ENCODE results near the gene EXOC3L2.
"Not testable (repeated sequence)": the region's sequence is repeated elsewhere in the genome, so short reads cannot be mapped to it uniquely, and the experiment has no call there.

The EXOC3L2 gene

GRCh38 chr19:45256836-45257235 lies 11.6 kb upstream of the EXOC3L2 start:
- no peak for DNase-seq (ENCODE audit: low read depth in 2 of 2, low spot score in 1 of 2)

- DNase-seq (ENCODE audit: low read depth in 2 of 2, low spot score in 1 of 2) = no peak
Measured at GRCh38 chr19:45255611-45256157, 10.5 kb upstream of the EXOC3L2 start.

- no peak for DNase-seq (ENCODE audit: low read depth in 2 of 2, low spot score in 1 of 2)
Measured at GRCh38 chr19:45254044-45254531, 8.9 kb upstream of the EXOC3L2 start.

- DNase-seq (ENCODE audit: low read depth in 2 of 2, low spot score in 1 of 2) = no peak
Measured at GRCh38 chr19:45253396-45254027, 8.3 kb upstream of the EXOC3L2 start.

GRCh38 chr19:45251452-45252354 lies 6.5 kb upstream of the EXOC3L2 start:
- DNase-seq (ENCODE audit: low read depth in 2 of 2, low spot score in 1 of 2) = no peak

- DNase-seq (ENCODE audit: low read depth in 2 of 2, low spot score in 1 of 2) = peak in 1 of 2 donors; percentile 25
Measured at GRCh38 chr19:45250832-45251451, 5.7 kb upstream of the EXOC3L2 start, which contains the start of gene MARK4. MARK4 (plus strand) TSS chr19:45251271; CDS start chr19:45251589, 318 bp downstream.

- DNase-seq (ENCODE audit: low read depth in 2 of 2, low spot score in 1 of 2) = no peak
Measured at GRCh38 chr19:45250216-45250831, 5.1 kb upstream of the EXOC3L2 start.

- no peak for DNase-seq (ENCODE audit: low read depth in 2 of 2, low spot score in 1 of 2)
Measured at GRCh38 chr19:45249261-45250033, 4.2 kb upstream of the EXOC3L2 start.

GRCh38 chr19:45247136-45247535 lies 1.9 kb upstream of the EXOC3L2 start:
- no peak for DNase-seq (ENCODE audit: low read depth in 2 of 2, low spot score in 1 of 2)

- no peak for DNase-seq (ENCODE audit: low read depth in 2 of 2, low spot score in 1 of 2)
Measured at GRCh38 chr19:45245826-45246225, 619 bp upstream of the EXOC3L2 start.

- no peak for DNase-seq (ENCODE audit: low read depth in 2 of 2, low spot score in 1 of 2)
Measured at GRCh38 chr19:45244133-45244794, 943 bp downstream of the EXOC3L2 start.

GRCh38 chr19:45243144-45243732 lies 2.0 kb downstream of the EXOC3L2 start:
- DNase-seq (ENCODE audit: low read depth in 2 of 2, low spot score in 1 of 2) = no peak

- no peak for DNase-seq (ENCODE audit: low read depth in 2 of 2, low spot score in 1 of 2)
Measured at GRCh38 chr19:45238556-45238955, 6.7 kb downstream of the EXOC3L2 start.

- no peak for DNase-seq (ENCODE audit: low read depth in 2 of 2, low spot score in 1 of 2)
Measured at GRCh38 chr19:45235485-45235884, 9.7 kb downstream of the EXOC3L2 start.

GRCh38 chr19:45234089-45234869 lies 10.9 kb downstream of the EXOC3L2 start:
- no peak for DNase-seq (ENCODE audit: low read depth in 2 of 2, low spot score in 1 of 2)

GRCh38 chr19:45231891-45232290 lies 13.3 kb downstream of the EXOC3L2 start:
- no peak for DNase-seq (ENCODE audit: low read depth in 2 of 2, low spot score in 1 of 2)

GRCh38 chr19:45229056-45229455 lies 16.2 kb downstream of the EXOC3L2 start:
- not testable (repeated sequence) for DNase-seq (ENCODE audit: low read depth in 2 of 2, low spot score in 1 of 2)

- no peak for DNase-seq (ENCODE audit: low read depth in 2 of 2, low spot score in 1 of 2)
Measured at GRCh38 chr19:45224645-45225044, 20.6 kb downstream of the EXOC3L2 start.
